HG02970 (cell line): ENCODE measurements around the gene TOPORS.
"Not testable (repeated sequence)": the region's sequence is repeated elsewhere in the genome, so short reads cannot be mapped to it uniquely, and the experiment has no call there.

Experiments
- ATAC-seq: cut with Tn5 transposase; IDR thresholded peaks from one replicate; pipeline ENCODE4 v1.9.1; 2021; ENCODE audit warnings: mild to moderate bottlenecking, moderate library complexity, moderate number of reproducible peaks; ENCODE audit not compliant: unreplicated experiment, low FRiP score

TOPORS gene

GRCh38 chr9:32552172-32552872 is at the start of gene TOPORS, which contains the start of gene SMIM27:
Gene TOPORS (minus strand): TSS chr9:32552586. CDS start chr9:32552436, 150 bp downstream.
Gene SMIM27 (plus strand): TSS chr9:32552327. CDS start chr9:32552435, 108 bp downstream.
- peak; percentile 53 for ATAC-seq

- ATAC-seq: not testable (repeated sequence)
These were observed 46.6 kb upstream of the TOPORS start for GRCh38 chr9:32599021-32599420.

GRCh38 chr9:32596936-32597335 is 44.5 kb upstream of the TOPORS start:
- ATAC-seq: no peak

GRCh38 chr9:32596096-32596865 is 43.9 kb upstream of the TOPORS start:
- ATAC-seq: no peak

- no peak for ATAC-seq
These were observed 38.5 kb upstream of the TOPORS start for GRCh38 chr9:32590898-32591297.

- no peak for ATAC-seq
These were observed 38.1 kb upstream of the TOPORS start for GRCh38 chr9:32590476-32590875.

GRCh38 chr9:32589083-32589723 is 36.8 kb upstream of the TOPORS start:
- ATAC-seq: no peak

- no peak for ATAC-seq
These were observed 35.5 kb upstream of the TOPORS start for GRCh38 chr9:32587901-32588300.

- no peak for ATAC-seq
These were observed 32.4 kb upstream of the TOPORS start for GRCh38 chr9:32584784-32585183.

GRCh38 chr9:32581512-32582143 is 29.2 kb upstream of the TOPORS start:
- ATAC-seq: no peak

GRCh38 chr9:32580631-32581300 is 28.4 kb upstream of the TOPORS start:
- ATAC-seq: no peak

GRCh38 chr9:32579706-32580331 is 27.4 kb upstream of the TOPORS start:
- ATAC-seq: no peak

GRCh38 chr9:32578976-32579375 is 26.6 kb upstream of the TOPORS start:
- ATAC-seq: no peak

- ATAC-seq: no peak
These were observed 24.9 kb upstream of the TOPORS start for GRCh38 chr9:32577316-32577715.

GRCh38 chr9:32574858-32575257 is 22.5 kb upstream of the TOPORS start:
- no peak for ATAC-seq

- no peak for ATAC-seq
These were observed 21.4 kb upstream of the TOPORS start for GRCh38 chr9:32573821-32574220.

GRCh38 chr9:32572900-32573523 is 20.6 kb upstream of the TOPORS start, which contains the start of gene NDUFB6:
Gene NDUFB6 (minus strand): TSS chr9:32573159. CDS start chr9:32573060, 99 bp downstream.
- ATAC-seq: peak; percentile 81

- ATAC-seq: peak; percentile 88
These were observed 19.8 kb upstream of the TOPORS start for GRCh38 chr9:32571969-32572899.
